ENCODE measurements around the gene TRIM5. TPM values are rescaled to one million over a fixed set of nuclear protein-coding genes. Genes with fewer than 3 reads are reported as not detected.

Gene TRIM5
- total RNA-seq, 2 experiments from 2014 or later: 37.2 to 38.0 TPM

GRCh38 chr11:5655474-5655873 is 29.4 kb downstream of the TRIM5 start:
- H3K27me3 Mint-ChIP-seq (ENCODE audit: low read depth): no peaks in the 10 kb centered on the region
- no peaks in the 10 kb centered on the region for H3K4me1 Mint-ChIP-seq (ENCODE audit: low read depth)
- peaks cover 7% of the 10 kb centered on the region for H3K36me3 Mint-ChIP-seq (ENCODE audit: low read depth)
- intact Hi-C loops (cut with micrococcal nuclease): no loop called here
- no peak overlapping the region for H3K4me3 Mint-ChIP-seq
- no peak for DNase-seq
- no peak overlapping the region for H3K27ac Mint-ChIP-seq
- H3K9me3 Mint-ChIP-seq: peaks cover 3% of the 10 kb centered on the region
- CTCF ChIA-PET: no interaction called here

GRCh38 chr11:5646139-5646538 is 38.7 kb downstream of the TRIM5 start:
- Mint-ChIP-seq H3K9me3 (no peaks in the 10 kb centered on the region), H3K4me3 (no peak overlapping the region), H3K27ac (no peak overlapping the region), H3K27me3 (ENCODE audit: low read depth) (no peaks in the 10 kb centered on the region), H3K4me1 (ENCODE audit: low read depth) (peaks cover 6% of the 10 kb centered on the region), H3K36me3 (ENCODE audit: low read depth) (peaks cover 17% of the 10 kb centered on the region)
- CTCF ChIA-PET: no interaction called here
- DNase-seq: no peak
- intact Hi-C loops (cut with micrococcal nuclease): no loop called here

- peaks cover 31% of the 10 kb centered on the region for H3K36me3 Mint-ChIP-seq (ENCODE audit: low read depth)
- no peak overlapping the region for H3K4me3 Mint-ChIP-seq
- H3K9me3 Mint-ChIP-seq: no peaks in the 10 kb centered on the region
- no peak for DNase-seq
- H3K27me3 Mint-ChIP-seq (ENCODE audit: low read depth): no peaks in the 10 kb centered on the region
- peaks cover 6% of the 10 kb centered on the region for H3K4me1 Mint-ChIP-seq (ENCODE audit: low read depth)
- intact Hi-C loops (cut with micrococcal nuclease): no loop called here
- CTCF ChIA-PET: no interaction called here
- H3K27ac Mint-ChIP-seq: no peak overlapping the region
Observed at GRCh38 chr11:5643585-5643984, 41.3 kb downstream of the TRIM5 start.

- no peak overlapping the region for H3K27ac Mint-ChIP-seq
- H3K4me3 Mint-ChIP-seq: no peak overlapping the region
- no peak for DNase-seq
- CTCF ChIA-PET: no interaction called here
- peaks cover 6% of the 10 kb centered on the region for H3K4me1 Mint-ChIP-seq (ENCODE audit: low read depth)
- H3K27me3 Mint-ChIP-seq (ENCODE audit: low read depth): no peaks in the 10 kb centered on the region
- intact Hi-C loops (cut with micrococcal nuclease): no loop called here
- peaks cover 52% of the 10 kb centered on the region for H3K36me3 Mint-ChIP-seq (ENCODE audit: low read depth)
- H3K9me3 Mint-ChIP-seq: no peaks in the 10 kb centered on the region
Observed at GRCh38 chr11:5639953-5640352, 44.9 kb downstream of the TRIM5 start.

- Mint-ChIP-seq H3K4me1 (ENCODE audit: low read depth) (peaks cover 23% of the 10 kb centered on the region), H3K36me3 (ENCODE audit: low read depth) (peaks cover 24% of the 10 kb centered on the region), H3K27ac (no peak overlapping the region), H3K27me3 (ENCODE audit: low read depth) (no peaks in the 10 kb centered on the region), H3K4me3 (no peak overlapping the region), H3K9me3 (no peaks in the 10 kb centered on the region)
- CTCF ChIA-PET: no interaction called here
- intact Hi-C loops (cut with micrococcal nuclease): no loop called here
- no peak for DNase-seq
Observed at GRCh38 chr11:5631969-5632635, 52.8 kb downstream of the TRIM5 start.

- no peak overlapping the region for H3K27ac Mint-ChIP-seq
- CTCF ChIA-PET: no interaction called here
- intact Hi-C loops (cut with micrococcal nuclease): no loop called here
- no peaks in the 10 kb centered on the region for H3K9me3 Mint-ChIP-seq
- H3K27me3 Mint-ChIP-seq (ENCODE audit: low read depth): no peaks in the 10 kb centered on the region
- peaks cover 29% of the 10 kb centered on the region for H3K4me1 Mint-ChIP-seq (ENCODE audit: low read depth)
- H3K36me3 Mint-ChIP-seq (ENCODE audit: low read depth): peaks cover 20% of the 10 kb centered on the region
- DNase-seq: no peak
- H3K4me3 Mint-ChIP-seq: no peak overlapping the region
Observed at GRCh38 chr11:5631417-5631816, 53.5 kb downstream of the TRIM5 start.

- CTCF ChIA-PET: interaction anchor here (0.7 to 1.8 kb wide), 2 partner anchors 58 to 1724 kb away, joined by 4 read pairs; no protein-coding TSS in a partner anchor
- Mint-ChIP-seq H3K27me3 (ENCODE audit: low read depth) (no peaks in the 10 kb centered on the region), H3K27ac (peak overlapping the region; percentile 70), H3K36me3 (ENCODE audit: low read depth) (peaks cover 4% of the 10 kb centered on the region), H3K4me1 (ENCODE audit: low read depth) (peaks cover 39% of the 10 kb centered on the region), H3K9me3 (no peaks in the 10 kb centered on the region), H3K4me3 (peak overlapping the region; percentile 87)
- no peak for DNase-seq
- intact Hi-C loops (cut with micrococcal nuclease): loop anchor here (5.0 to 10.0 kb wide), 2 partner anchors 609 to 856 kb away; partner anchors contain the start of genes ARFIP2, CNGA4, FHIP1B and TIMM10B
Observed at GRCh38 chr11:5626196-5626595, 58.7 kb downstream of the TRIM5 start.

- H3K27ac Mint-ChIP-seq: peak overlapping the region; percentile 88
- CTCF ChIA-PET: no interaction called here
- no peaks in the 10 kb centered on the region for H3K9me3 Mint-ChIP-seq
- H3K36me3 Mint-ChIP-seq (ENCODE audit: low read depth): peaks cover 2% of the 10 kb centered on the region
- DNase-seq: peak; percentile 12
- peak overlapping the region; percentile 87 for H3K4me3 Mint-ChIP-seq
- no peaks in the 10 kb centered on the region for H3K27me3 Mint-ChIP-seq (ENCODE audit: low read depth)
- intact Hi-C loops (cut with micrococcal nuclease): loop anchor here (1.0 to 10.0 kb wide), 5 partner anchors 25 to 857 kb away; partner anchors contain the start of genes ARFIP2, CNGA4, FHIP1B and OR52N2
- peaks cover 33% of the 10 kb centered on the region for H3K4me1 Mint-ChIP-seq (ENCODE audit: low read depth)
Observed at GRCh38 chr11:5625281-5625680, 59.6 kb downstream of the TRIM5 start.

GRCh38 chr11:5624489-5625279 is 60.2 kb downstream of the TRIM5 start, which contains the start of gene TRIM34:
Gene TRIM34, plus strand, starts transcription at chr11:5625001. Its CDS starts 7,331 bp downstream, at chr11:5632332.
- CTCF ChIA-PET: interaction anchor here (0.6 to 1.2 kb wide), 2 partner anchors 44 to 61 kb away, joined by 4 to 7 read pairs; partner anchors contain the start of gene TRIM5
- peaks cover 2% of the 10 kb centered on the region for H3K36me3 Mint-ChIP-seq (ENCODE audit: low read depth)
- DNase-seq: peak; percentile 73
- peak within 1 kb of the TSS; percentile 87 for H3K4me3 Mint-ChIP-seq
- H3K9me3 Mint-ChIP-seq: no peaks in the 10 kb centered on the region
- intact Hi-C loops (cut with micrococcal nuclease): loop anchor here (1.0 to 10.0 kb wide), 7 partner anchors 24 to 1017 kb away; partner anchors contain the start of genes ARFIP2, CNGA4, FHIP1B and OR52N2
- H3K27ac Mint-ChIP-seq: peak within 1 kb of the TSS; percentile 88
- peaks cover 31% of the 10 kb centered on the region for H3K4me1 Mint-ChIP-seq (ENCODE audit: low read depth)
- no peaks in the 10 kb centered on the region for H3K27me3 Mint-ChIP-seq (ENCODE audit: low read depth)

- no peak for DNase-seq
- H3K4me1 Mint-ChIP-seq (ENCODE audit: low read depth): peaks cover 30% of the 10 kb centered on the region
- no peaks in the 10 kb centered on the region for H3K9me3 Mint-ChIP-seq
- H3K4me3 Mint-ChIP-seq: peak overlapping the region; percentile 5
- no peaks in the 10 kb centered on the region for H3K27me3 Mint-ChIP-seq (ENCODE audit: low read depth)
- CTCF ChIA-PET: interaction anchor here (1.0 kb wide), 1 partner anchor 63 kb away, joined by 3 read pairs; no protein-coding TSS in a partner anchor
- intact Hi-C loops (cut with micrococcal nuclease): loop anchor here (5.0 to 10.0 kb wide), 2 partner anchors 612 to 1016 kb away; partner anchors contain the start of genes CNGA4, FHIP1B and TRIM68
- H3K27ac Mint-ChIP-seq: no peak overlapping the region
- peaks cover 2% of the 10 kb centered on the region for H3K36me3 Mint-ChIP-seq (ENCODE audit: low read depth)
Observed at GRCh38 chr11:5622802-5623201, 62.1 kb downstream of the TRIM5 start.

- no peak for DNase-seq
- CTCF ChIA-PET: no interaction called here
- H3K9me3 Mint-ChIP-seq: no peaks in the 10 kb centered on the region
- no peaks in the 10 kb centered on the region for H3K27me3 Mint-ChIP-seq (ENCODE audit: low read depth)
- peaks cover 18% of the 10 kb centered on the region for H3K4me1 Mint-ChIP-seq (ENCODE audit: low read depth)
- H3K36me3 Mint-ChIP-seq (ENCODE audit: low read depth): no peaks in the 10 kb centered on the region
- no peak overlapping the region for H3K27ac Mint-ChIP-seq
- intact Hi-C loops (cut with micrococcal nuclease): loop anchor here (5.0 to 10.0 kb wide), 2 partner anchors 613 to 1014 kb away; partner anchors contain the start of genes CNGA4, FHIP1B and TRIM68
- H3K4me3 Mint-ChIP-seq: no peak overlapping the region
Observed at GRCh38 chr11:5621580-5621979, 63.3 kb downstream of the TRIM5 start.
